A673 (cell line): ENCODE data around the gene PIGQ.

Experiments used
- CTCF ChIP-seq: fragments of 300-800, 200-600 bp; sonication (generic); conservative IDR thresholded peaks from 2 replicates; pipeline ENCODE4 v1.5.1; 2017; ENCODE audit warnings: low read depth, mild to moderate bottlenecking, antibody characterized with exemption, low read length, moderate library complexity, mixed read lengths
- EZH2 ChIP-seq: fragments of 200-600 bp; sonication (generic); IDR thresholded peaks from 2 replicates; pipeline ENCODE4 v1.6.1; 2017; ENCODE audit warnings: borderline replicate concordance, low read depth, mild to moderate bottlenecking, mixed read lengths, antibody characterized with exemption, low read length; ENCODE audit not compliant: poor library complexity, severe bottlenecking

- no peak for TF ChIP-seq CTCF
- TF ChIP-seq EZH2, result no peak
Observed at GRCh38 chr16:592518-593306, 22.9 kb downstream of the PIGQ start.
